ENCODE results near the gene CCDC14.

- TF ChIP-seq CTCF (IDR thresholded peaks at IDR 0.05) (no peak), POLR2A (IDR thresholded peaks at IDR 0.05) (no peak)
Observed at GRCh38 chr3:123881771-123882170, 79.3 kb downstream of the CCDC14 start.

All from heart left ventricle (tissue), 13 donors.